GM21360 (cell line): ENCODE results near the gene IGSF1.

ENCODE experiments used
- ATAC-seq: cut with Tn5 transposase; IDR thresholded peaks from one replicate; pipeline ENCODE4 v1.9.1; 2021; ENCODE audit warnings: mild to moderate bottlenecking, moderate library complexity; ENCODE audit not compliant: unreplicated experiment

IGSF1 gene, protein sequence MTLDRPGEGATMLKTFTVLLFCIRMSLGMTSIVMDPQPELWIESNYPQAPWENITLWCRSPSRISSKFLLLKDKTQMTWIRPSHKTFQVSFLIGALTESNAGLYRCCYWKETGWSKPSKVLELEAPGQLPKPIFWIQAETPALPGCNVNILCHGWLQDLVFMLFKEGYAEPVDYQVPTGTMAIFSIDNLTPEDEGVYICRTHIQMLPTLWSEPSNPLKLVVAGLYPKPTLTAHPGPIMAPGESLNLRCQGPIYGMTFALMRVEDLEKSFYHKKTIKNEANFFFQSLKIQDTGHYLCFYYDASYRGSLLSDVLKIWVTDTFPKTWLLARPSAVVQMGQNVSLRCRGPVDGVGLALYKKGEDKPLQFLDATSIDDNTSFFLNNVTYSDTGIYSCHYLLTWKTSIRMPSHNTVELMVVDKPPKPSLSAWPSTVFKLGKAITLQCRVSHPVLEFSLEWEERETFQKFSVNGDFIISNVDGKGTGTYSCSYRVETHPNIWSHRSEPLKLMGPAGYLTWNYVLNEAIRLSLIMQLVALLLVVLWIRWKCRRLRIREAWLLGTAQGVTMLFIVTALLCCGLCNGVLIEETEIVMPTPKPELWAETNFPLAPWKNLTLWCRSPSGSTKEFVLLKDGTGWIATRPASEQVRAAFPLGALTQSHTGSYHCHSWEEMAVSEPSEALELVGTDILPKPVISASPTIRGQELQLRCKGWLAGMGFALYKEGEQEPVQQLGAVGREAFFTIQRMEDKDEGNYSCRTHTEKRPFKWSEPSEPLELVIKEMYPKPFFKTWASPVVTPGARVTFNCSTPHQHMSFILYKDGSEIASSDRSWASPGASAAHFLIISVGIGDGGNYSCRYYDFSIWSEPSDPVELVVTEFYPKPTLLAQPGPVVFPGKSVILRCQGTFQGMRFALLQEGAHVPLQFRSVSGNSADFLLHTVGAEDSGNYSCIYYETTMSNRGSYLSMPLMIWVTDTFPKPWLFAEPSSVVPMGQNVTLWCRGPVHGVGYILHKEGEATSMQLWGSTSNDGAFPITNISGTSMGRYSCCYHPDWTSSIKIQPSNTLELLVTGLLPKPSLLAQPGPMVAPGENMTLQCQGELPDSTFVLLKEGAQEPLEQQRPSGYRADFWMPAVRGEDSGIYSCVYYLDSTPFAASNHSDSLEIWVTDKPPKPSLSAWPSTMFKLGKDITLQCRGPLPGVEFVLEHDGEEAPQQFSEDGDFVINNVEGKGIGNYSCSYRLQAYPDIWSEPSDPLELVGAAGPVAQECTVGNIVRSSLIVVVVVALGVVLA (N-terminal part only)

DNA sequence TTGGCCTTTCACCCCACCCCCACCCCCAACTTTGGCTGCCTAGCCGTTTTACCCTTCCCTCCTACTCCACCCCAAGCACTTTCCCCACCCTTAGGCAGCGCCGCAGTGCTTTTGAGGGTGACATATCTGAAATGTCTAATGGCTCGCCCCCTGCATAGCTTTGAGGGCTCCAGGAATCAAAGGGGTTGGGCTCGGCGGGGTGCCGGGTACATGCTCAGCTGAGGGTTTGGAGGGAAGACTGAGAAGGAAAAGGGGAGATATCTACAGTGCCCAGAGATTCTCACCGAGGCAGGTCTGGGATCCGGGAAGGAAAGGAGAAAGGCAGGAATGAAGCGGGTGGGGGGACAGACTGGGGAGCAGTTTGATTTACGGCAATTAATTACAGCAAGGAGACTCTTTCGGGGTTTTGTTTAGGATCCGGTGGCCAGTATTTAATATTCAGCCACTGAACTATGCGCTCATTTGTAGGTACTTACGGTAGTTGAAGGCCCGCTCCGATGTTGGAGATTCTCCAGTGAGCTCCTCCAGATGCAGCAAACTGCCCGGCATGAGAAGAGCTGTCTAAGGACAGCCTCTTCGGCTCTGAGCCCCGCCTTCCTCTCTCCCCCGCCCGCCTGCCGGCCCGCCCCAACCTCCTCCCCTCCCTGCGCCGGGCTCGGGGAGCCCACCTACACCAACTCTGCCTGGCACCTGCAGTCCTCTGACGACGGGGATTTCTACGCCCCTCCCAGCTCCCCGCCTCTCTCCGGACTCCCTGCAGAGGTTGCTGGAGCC lies at the start of gene IGSF1:
Gene IGSF1 (minus strand): TSS at position 569 of the 774 bp plus-strand sequence. CDS start 2,632 bp downstream, outside the sequence.
- ATAC-seq, result no peak

DNA sequence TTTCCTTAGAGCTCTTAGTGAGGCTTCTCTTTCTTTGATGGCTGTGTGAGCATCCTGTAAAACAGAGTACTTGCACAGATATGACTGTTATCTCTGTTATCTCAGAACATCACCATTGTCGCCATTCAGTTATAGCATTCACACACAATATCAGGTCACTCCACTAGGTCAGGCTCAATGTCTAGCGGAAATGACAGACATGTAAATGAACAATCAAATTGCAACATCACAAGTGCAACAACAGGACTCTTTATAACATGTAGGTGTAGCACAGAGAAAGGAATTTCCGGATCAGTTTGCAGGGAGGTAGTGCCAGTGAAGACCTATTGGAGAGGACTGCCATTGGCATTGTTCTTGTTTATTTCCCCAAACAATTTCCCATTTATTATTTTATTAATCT lies 43.2 kb upstream of the IGSF1 start:
- ATAC-seq, result no peak

DNA sequence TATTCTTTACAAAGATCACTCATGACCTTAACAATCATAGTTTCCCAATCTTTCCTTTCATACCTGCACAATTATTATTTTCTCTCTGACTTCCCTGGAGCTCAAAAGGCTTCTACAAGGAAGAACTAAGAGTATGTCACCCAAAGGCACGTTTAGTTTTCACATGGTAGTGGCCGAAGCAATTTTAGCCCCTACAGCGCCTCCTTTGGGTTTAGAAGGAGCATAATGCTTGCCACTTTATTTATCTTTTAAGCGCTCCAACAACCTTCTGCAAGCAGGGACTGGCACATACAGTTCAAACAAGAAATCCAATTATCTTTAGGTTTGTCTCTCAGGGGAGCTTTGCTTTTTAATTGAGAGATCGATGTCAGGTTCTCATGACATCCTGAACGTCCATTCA lies 42.0 kb upstream of the IGSF1 start:
- ATAC-seq, result no peak

DNA sequence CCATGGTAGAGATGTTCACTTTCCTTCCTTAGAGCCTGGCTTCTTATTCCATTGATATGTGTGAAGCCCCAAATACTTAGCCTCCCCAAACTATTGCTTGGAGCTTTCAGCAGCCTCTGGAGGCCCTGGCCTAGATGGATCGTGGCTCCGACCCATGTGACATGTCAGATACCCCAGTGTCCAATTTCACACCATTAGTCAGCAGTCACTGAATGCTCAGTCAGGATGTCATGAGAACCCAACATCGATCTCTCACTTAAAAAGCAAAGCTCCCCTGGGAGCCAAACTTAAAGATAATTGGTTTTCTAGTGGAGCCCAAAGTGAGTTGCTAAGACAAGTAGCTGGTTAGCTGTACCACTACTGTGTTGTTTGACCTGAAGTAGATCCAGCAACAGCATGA lies 41.6 kb upstream of the IGSF1 start:
- no peak for ATAC-seq

DNA sequence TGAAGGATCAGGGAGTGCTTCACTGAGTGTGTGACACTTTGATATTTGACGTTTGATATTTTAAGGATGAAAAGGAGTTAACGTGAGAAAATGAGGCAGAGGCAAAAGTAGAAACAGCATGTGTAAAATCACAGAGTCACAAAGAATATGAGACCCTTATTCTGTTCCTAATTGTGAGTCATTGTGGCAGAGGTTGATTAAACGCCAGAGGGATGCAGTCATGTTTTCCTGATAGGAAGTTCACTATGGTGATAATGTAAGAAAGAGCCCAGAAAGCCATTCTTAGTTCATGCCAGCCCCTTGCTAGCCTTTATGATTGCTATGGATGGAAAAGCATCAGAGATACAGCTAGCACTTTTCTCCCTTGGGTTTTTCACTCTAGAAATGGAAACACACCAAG lies 33.5 kb upstream of the IGSF1 start:
- no peak for ATAC-seq

DNA sequence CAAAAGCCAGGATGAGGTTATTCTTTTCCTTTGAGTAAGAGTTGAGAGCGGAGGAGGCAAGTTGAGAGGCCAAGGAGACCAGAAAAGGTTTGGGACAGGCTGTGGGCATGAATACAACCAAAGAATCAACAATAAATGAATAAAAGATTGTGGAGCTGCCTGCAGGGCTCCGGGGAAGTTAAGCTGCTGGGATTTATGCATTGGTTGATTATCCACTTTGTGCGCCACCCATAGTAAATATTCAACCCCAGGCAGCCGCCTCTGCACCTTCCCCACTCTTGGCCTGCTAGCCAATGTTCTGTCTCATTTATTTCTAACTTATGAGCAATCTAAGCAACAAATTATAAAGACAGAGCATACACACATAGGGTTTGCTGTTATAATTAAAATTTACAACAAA lies 28.2 kb upstream of the IGSF1 start:
- ATAC-seq, result no peak

DNA sequence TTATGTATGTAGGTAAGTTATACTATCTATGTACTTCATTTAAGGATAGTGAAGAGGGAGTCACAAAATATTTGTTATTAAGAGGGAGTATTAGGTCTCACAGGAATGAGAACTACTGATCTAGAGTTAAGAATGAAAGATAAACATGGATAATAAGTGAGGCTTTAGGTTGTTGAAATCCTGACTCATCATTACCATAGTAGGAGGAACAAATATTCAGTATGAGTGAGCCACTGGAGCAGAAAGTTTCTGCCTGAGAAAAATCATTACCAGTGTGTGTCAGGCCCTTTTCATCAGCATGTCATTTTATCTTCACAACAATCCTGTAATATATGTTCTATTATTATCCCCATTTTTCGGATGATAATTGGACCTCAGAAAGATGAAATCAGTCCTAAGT lies 27.2 kb upstream of the IGSF1 start:
- no peak for ATAC-seq

DNA sequence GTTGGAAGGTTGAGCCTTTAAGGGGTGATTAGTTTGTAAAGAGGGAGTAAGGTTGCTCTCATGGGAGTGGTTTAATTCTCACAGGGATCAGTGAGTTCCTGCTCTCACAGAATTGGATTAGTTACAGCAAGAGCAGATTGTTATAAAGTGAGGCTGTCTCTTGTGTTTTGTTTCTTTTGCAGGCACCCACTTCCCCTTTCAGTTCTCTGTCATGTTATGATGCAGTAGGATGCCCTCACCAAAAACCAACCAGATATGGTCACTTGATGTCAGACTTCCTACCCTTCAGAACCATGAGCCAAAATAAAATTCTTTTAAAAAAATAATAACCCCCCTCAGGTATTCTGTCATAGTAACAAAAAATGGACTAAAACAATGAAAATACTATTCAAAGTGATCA lies 19.9 kb upstream of the IGSF1 start:
- ATAC-seq, result no peak

DNA sequence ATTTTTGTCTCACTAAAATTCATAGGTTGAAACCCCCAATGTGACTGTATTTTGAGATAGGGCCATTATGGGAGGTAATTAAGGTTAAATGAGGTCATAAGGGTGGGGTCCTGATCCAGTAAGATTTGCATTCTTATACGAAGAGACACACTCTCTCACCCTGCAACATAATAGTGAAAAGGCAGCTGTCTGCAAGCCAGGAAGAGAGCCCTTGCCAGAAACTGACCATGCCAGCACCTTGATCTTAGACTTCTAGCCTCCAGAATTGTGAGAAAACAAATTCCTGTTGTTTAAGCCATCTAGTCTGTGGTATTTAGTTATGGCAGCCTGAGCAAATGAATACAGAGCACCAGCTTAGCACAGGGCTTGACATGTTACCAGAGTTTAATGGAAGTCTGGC lies 17.5 kb upstream of the IGSF1 start:
- ATAC-seq, result no peak

DNA sequence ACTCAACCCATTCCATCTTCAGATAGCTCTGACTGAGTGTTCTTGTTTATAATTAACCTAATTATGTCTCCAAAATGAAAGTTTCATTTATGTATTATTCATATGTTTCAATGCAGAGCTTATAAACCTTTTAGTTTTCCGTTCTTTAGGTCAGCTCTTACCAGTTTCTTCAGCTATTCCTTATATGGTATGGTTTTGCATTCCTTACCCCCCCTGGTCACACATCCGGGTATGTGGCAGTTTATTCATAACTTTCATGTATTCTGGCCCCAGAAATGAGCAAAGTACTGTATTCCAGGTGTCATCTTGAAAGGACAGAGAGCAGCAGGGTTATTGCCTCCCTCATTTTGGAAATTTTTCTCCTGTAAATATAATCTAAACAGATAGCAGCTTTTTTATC lies 16.8 kb upstream of the IGSF1 start:
- ATAC-seq, result no peak

DNA sequence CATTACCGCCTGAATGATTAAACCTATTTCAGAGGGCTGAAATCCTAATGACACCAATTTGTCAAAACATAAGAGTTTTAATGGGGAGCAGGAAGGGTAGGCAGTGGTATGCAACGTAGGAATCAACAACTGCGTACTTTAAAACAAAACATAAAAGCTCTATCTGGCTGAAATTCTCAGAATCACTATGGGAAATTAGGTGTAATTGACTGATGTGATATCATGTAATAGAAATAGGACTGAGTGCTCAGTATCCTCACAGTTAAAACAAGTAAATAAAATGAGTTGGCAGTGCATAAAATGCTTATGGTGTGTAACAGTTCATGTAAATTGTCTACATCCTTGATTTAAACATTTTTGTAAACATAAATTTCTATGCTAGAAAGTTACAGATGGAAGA lies 13.6 kb upstream of the IGSF1 start:
- ATAC-seq, result no peak

DNA sequence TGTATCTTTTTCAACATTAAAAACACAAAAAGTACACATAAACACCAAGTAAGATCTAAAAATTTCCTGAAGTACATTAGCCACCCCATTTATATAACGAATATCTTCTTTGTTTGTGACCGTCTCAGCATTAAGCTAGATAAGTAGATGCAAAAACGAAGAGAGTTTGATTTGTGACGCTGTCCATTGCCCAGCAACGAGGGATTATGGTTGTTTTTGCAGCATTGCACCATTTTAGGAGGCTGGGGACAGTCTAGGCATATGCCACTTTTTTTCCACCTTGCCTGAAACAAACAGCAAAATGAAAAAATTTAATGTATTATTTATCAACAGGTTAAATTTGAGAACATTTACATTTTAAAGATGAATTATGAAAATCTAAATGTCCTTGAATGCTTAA lies 12.0 kb upstream of the IGSF1 start:
- ATAC-seq, result no peak

DNA sequence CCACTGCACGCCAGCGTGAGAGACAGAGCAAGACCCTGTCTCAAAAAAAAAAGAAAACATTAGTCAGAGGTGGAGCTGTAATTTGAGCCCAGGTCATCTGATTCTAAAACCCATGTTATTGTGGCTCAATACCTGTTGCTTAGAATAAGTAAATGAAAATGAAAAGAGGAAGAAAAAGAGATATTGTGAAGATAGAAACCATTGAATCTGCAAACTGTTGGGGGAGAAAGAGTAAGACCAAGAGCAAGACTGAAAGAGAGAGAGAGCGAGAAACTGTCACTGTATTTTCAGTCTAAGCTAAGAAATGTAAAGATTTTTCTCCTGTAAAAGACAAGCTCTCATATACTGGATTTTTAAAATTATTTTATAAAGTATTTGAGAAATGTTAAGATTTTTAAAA lies 9.7 kb upstream of the IGSF1 start:
- no peak for ATAC-seq

DNA sequence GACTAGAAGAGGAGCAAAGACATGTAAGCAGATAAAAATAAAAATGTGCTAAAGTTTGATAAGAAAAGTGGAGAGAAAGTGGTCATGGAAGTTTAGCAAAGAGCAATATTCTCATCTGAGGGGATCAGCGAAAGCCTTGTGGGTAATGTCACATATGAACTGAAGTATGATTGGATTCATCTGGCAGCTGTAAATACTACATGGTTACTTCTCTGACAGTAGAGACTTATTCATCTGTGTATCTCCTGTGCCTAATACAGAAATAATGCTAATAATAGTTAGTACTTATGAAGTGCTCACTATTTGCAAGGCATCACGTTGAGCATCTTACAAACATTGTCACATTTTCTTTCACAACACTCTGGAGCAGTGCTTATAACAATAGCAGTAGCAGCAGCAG lies 8.9 kb upstream of the IGSF1 start:
- ATAC-seq, result no peak

DNA sequence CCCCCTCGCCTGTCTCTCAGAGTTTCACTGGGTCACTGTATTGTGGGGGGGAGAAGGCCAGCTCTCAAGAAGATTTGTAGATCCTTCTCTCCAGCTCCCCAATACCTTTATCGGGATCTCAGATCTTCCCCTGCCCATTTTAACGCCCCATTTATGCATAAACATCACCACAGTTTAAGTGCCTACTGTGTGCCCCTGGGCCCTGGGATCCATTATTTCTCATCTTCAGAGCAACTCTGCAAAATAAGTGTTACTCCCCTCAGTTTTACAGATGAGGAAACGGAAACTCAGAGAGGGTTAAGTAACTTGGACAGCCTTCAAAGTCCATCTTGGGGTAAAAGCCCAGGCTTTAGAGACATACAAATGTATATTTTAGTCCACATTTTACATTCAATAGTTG lies 421 bp upstream of the IGSF1 start:
- no peak for ATAC-seq

DNA sequence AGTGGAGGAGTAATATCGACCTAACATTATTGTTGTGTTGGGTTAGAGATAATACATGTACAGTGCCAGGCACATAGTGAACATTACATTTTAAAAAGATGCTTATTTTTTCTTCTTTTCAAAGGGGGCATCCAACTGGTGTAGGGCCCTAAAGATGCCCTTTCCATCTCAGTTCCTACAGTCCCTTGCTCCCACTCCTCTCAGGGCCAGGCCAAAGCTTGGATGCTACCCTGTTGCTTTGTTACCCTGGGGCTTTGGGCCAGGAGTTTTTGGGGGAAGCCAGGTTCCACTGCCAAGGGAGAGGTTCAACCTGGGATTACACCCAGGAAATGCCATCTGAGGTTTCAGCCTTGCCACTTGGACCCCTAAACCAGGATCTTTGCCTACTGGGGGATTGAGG lies 918 bp downstream of the IGSF1 start:
- no peak for ATAC-seq

DNA sequence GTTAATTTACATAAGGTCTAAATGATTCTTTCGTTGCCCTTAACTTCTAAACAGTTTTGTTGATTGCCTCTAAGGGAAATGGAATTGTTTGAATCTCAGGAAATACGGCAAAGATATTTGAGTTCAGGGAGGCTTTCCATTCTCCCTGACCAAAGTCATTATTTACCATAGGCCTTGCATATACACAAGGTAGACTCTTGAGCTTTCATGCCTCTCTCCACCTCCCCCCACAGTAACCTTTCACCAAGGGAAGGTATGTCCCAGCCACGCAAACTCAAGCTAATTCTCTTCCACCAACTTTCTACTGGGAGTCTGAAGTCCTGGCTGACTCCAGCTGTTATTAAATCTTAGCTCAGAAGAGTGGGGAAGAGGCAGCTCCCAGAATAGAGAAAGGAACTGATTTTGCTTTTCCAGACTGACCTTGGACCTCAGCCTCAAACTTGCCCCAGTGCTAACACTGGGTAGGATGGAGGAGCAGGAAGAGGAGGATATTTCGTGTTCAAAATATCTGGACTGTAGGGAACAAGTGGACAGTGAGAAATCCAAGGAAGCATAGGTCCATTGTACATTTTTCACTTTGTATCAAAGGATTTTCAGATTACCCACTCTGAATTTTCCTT lies 1.4 kb downstream of the IGSF1 start:
- no peak for ATAC-seq

DNA sequence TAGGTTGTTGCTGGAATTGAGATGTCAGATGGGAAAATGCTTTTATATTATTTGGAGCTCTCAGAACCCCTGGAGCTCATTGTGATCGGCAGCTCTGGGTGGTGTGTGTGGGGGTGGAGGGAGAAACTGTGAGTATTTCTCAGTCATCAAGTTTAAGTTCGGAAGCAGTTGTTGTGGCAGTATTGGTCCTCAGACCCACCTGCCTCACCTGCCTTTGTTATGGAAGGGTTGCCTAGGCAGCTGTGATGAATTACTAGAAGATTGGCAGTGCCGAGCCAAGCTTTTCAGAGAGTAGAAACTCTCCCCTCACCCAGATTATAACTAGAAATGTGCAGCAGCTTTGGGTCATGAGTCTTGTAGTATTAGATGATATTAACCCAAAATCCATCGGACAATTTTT lies 9.5 kb downstream of the IGSF1 start:
- ATAC-seq, result no peak

DNA sequence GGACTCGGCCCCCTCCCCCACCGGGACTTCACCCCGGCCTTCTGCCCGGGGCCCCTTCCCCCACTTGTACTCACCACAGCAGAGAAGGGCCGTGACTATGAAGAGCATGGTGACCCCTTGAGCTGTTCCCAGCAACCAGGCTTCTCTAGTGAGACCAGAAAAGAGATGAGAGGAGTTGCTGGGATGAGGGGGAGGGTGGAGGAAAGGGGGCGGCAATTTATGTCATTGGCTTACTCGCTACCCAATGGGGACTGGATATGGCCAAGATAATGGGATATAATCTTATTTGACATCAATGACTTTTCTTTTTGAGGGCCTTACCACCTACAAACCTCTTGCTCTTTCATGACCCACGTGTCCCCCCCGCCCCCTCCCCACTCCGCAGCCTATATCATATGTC lies 9.9 kb downstream of the IGSF1 start:
- ATAC-seq, result no peak

DNA sequence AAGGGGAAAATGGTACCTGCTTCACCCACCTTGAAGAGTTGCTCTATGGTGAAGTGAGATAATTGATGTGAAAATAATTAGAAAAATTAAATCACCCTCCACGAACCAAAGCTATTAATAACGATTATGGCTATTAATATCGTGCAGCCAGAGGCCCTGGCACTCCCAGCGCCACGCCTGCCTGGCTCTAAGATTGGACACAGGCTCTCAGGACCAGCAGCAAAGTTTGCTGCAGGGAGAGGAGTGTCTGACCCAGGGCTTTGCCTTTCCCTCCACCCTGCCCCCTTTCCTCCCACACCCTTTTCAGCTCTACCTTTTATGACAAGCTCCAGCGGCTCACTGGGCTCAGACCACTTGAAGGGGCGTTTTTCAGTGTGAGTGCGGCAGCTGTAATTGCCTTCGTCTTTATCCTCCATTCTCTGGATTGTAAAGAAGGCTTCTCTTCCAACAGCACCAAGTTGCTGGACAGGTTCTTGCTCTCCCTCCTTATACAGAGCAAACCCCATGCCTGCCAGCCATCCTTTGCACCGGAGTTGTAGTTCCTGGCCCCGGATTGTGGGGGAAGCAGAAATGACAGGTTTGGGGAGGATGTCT lies 11.5 kb downstream of the IGSF1 start:
- no peak for ATAC-seq
